IMR-90 (cell line): ENCODE results near the gene NT5DC1. TPM values are rescaled to one million over a fixed set of nuclear protein-coding genes. Genes with fewer than 3 reads are reported as not detected.

Source experiments
- ATAC-seq: fragments of 200-7000 bp; cut with Tn5 transposase; 2 replicates; pipeline ENCODE4 v1.9.1; 2020; ENCODE audit warnings: low read depth, mild to moderate bottlenecking, moderate library complexity
- BruUV-seq: library from RNA; stranded (reverse); fragments of 400-500 nt; replicated peaks from 2 replicates; lab custom pipeline; 2021; lab: Mats Ljungman, UMichigan
- CTCF ChIA-PET: fragments of 300-600 bp; formaldehyde crosslinking; extraction: SDS; loops from one replicate; lab custom pipeline; 2021; ENCODE audit warnings: antibody characterized with exemption; lab: Yijun Ruan, JAX
- POLR2A ChIA-PET: fragments of 300-600 bp; sonication (Branson Sonifier 250); formaldehyde crosslinking; loops from one replicate; lab custom pipeline; 2022; ENCODE audit warnings: antibody characterized with exemption; ENCODE audit not compliant: unreplicated experiment; lab: Charles Lee
- DNase-seq: peaks from one replicate; pipeline ENCODE4 v3.0.0; 2013
- H2AFZ ChIP-seq: replicated peaks from 2 replicates; pipeline ENCODE3; 2013; ENCODE audit warnings: low read length, mild to moderate bottlenecking; ENCODE audit not compliant: poor library complexity
- H2AK5ac ChIP-seq: 2 replicates; pipeline ENCODE4 v1.6.1; 2013; ENCODE audit warnings: low read depth, low read length, inconsistent platforms
- H2AK9ac ChIP-seq: replicated peaks from 2 replicates; pipeline ENCODE3; 2013; ENCODE audit warnings: mild to moderate bottlenecking, low read depth, low read length, moderate library complexity; ENCODE audit not compliant: poor library complexity
- H2BK120ac ChIP-seq: 2 replicates; pipeline ENCODE4 v1.6.1; 2013; ENCODE audit warnings: low read depth, low read length, inconsistent platforms
- H2BK15ac ChIP-seq: 3 replicates; pipeline ENCODE4 v1.6.1; 2013; ENCODE audit warnings: low read depth, low read length, inconsistent platforms
- H2BK20ac ChIP-seq: 2 replicates; pipeline ENCODE4 v1.6.1; 2013; ENCODE audit warnings: low read depth, mild to moderate bottlenecking, inconsistent platforms, low read length, moderate library complexity
- H2BK5ac ChIP-seq: 2 replicates; pipeline ENCODE4 v1.6.1; 2013; ENCODE audit warnings: mild to moderate bottlenecking, low read depth, low read length, inconsistent platforms; ENCODE audit not compliant: poor library complexity, severe bottlenecking
- H3K14ac ChIP-seq: replicated peaks from 2 replicates; pipeline ENCODE4 v1.6.1; 2013; ENCODE audit warnings: low read depth, low read length, inconsistent platforms
- H3K18ac ChIP-seq: 2 replicates; pipeline ENCODE4 v1.6.1; 2013; ENCODE audit warnings: low read depth, low read length, control low read depth
- H3K23ac ChIP-seq: 2 replicates; pipeline ENCODE4 v1.6.1; 2013; ENCODE audit warnings: low read depth, low read length, inconsistent platforms
- H3K27ac ChIP-seq: 2 replicates; pipeline ENCODE4 v1.5.1; 2013; ENCODE audit warnings: mild to moderate bottlenecking, control low read depth, low read length; ENCODE audit not compliant: insufficient read depth
- H3K27me3 ChIP-seq: 2 replicates; pipeline ENCODE4 v1.6.1; 2013; ENCODE audit warnings: low read length; ENCODE audit not compliant: control insufficient read depth, insufficient read depth
- H3K36me3 ChIP-seq: 2 replicates; pipeline ENCODE4 v1.6.1; 2013; ENCODE audit warnings: low read length, mixed read lengths; ENCODE audit not compliant: control insufficient read depth, insufficient read depth
- H3K4ac ChIP-seq: 2 replicates; pipeline ENCODE4 v1.6.1; 2013; ENCODE audit warnings: low read depth, low read length, inconsistent platforms
- H3K4me1 ChIP-seq: 2 replicates; pipeline ENCODE4 v1.6.1; 2013; ENCODE audit warnings: low read length, mixed read lengths; ENCODE audit not compliant: control insufficient read depth, insufficient read depth
- H3K4me2 ChIP-seq: 2 replicates; pipeline ENCODE4 v1.6.1; 2013; ENCODE audit warnings: low read depth, mild to moderate bottlenecking, control low read depth, low read length, moderate library complexity
- H3K4me3 ChIP-seq: 2 replicates; pipeline ENCODE4 v1.5.1; 2013; ENCODE audit warnings: low read depth, mild to moderate bottlenecking, control low read depth, low read length, moderate library complexity; ENCODE audit not compliant: insufficient read depth
- H3K56ac ChIP-seq: 2 replicates; pipeline ENCODE4 v1.6.1; 2013; ENCODE audit warnings: low read length, inconsistent platforms; ENCODE audit not compliant: insufficient read depth; ENCODE audit errors: extremely low read depth
- H3K79me1 ChIP-seq, 2 experiments: 2 replicates each; pipeline ENCODE4 v1.6.1; 2013; ENCODE audit warnings: low read length in 2 of 2, inconsistent platforms in 1 of 2, low read depth in 1 of 2
- H3K9ac ChIP-seq: 2 replicates; pipeline ENCODE4 v1.6.1; 2013; ENCODE audit warnings: low read depth, low read length, control low read depth
- H3K9me1 ChIP-seq: 2 replicates; pipeline ENCODE4 v1.6.1; 2013; ENCODE audit warnings: low read length, inconsistent platforms; ENCODE audit not compliant: insufficient read depth
- H3K9me3 ChIP-seq: 2 replicates; pipeline ENCODE4 v1.6.1; 2013; ENCODE audit warnings: low read length; ENCODE audit not compliant: control insufficient read depth, insufficient read depth
- H4K20me1 ChIP-seq: 2 replicates; pipeline ENCODE4 v1.6.1; 2013; ENCODE audit warnings: low read length, inconsistent platforms; ENCODE audit not compliant: insufficient read depth
- H4K5ac ChIP-seq: 2 replicates; pipeline ENCODE4 v1.6.1; 2013; ENCODE audit warnings: mild to moderate bottlenecking, low read depth, low read length, control low read depth
- H4K8ac ChIP-seq, 2 experiments: 2 replicates each; pipeline ENCODE4 v1.6.1; 2013; ENCODE audit warnings: low read depth in 2 of 2, low read length in 2 of 2, control low read depth in 1 of 2, inconsistent platforms in 1 of 2
- H4K91ac ChIP-seq: 2 replicates; pipeline ENCODE4 v1.6.1; 2013; ENCODE audit warnings: low read depth, low read length, inconsistent platforms; ENCODE audit not compliant: insufficient read depth
- BHLHE40 ChIP-seq: fragments of 150-350 bp; IDR thresholded peaks from 2 replicates; pipeline ENCODE4 v1.6.1; 2016; ENCODE audit warnings: mild to moderate bottlenecking, low read depth, low read length
- CEBPB ChIP-seq: IDR thresholded peaks from 2 replicates; pipeline ENCODE4 v1.6.1; 2012; ENCODE audit warnings: low read depth, low read length, improper control_type of control experiment
- WGBS, 2 experiments: methylation state at CpG; one replicate each; pipeline versions ENCODE4 v1.1.5 to v1.1.7; 2013; ENCODE audit warnings: missing lambda C conversion rate in 2 of 2; ENCODE audit not compliant: insufficient read length in 1 of 2; ENCODE audit errors: extremely low coverage in 2 of 2; 5-methylcytosine and 5-hydroxymethylcytosine counted together
- dilution Hi-C: fragments of 300-500 bp; cut with HindIII; formaldehyde crosslinking; loops from one replicate; pipeline ENCODE4 v1.14.3; 2018; ENCODE audit warnings: low sequenced_read_pairs; ENCODE audit not compliant: unreplicated experiment
- in situ Hi-C: fragments of 300-500 bp; cut with MboI; formaldehyde crosslinking; loops from 3 replicates; pipeline ENCODE4 v1.14.3; 2019; ENCODE audit warnings: low sequenced_read_pairs, inconsistent platforms, mixed read lengths
- intact Hi-C: fragments of 100-400 bp; cut with micrococcal nuclease; formaldehyde crosslinking; loops from 2 replicates; pipeline ENCODE4 v1.10.0; 2022
- polyA plus RNA-seq, 3 experiments: library from polyadenylated mRNA; depleted of rRNA; stranded (reverse); fragments of >200 nt; gene quantifications; 2 replicates each; pipeline ENCODE4 v1.2.3, GENCODE V29; 2012; ENCODE audit warnings: low replicate concordance in 1 of 3
- total RNA-seq: library from RNA; depleted of rRNA; stranded (reverse); fragments of >200 nt; gene quantifications from 2 replicates; pipeline ENCODE4 v1.2.3, GENCODE V29; 2012

NT5DC1 gene
- total and polyA plus RNA-seq, 2 of the 4 experiments (the other 2 are of a cell fraction), result 11.7 to 16.8 TPM

- no peak overlapping the region for H2BK5ac ChIP-seq
- H2BK120ac ChIP-seq, result no peak overlapping the region
- no peak overlapping the region for H3K4me3 ChIP-seq
- no peak overlapping the region for H4K5ac ChIP-seq
- H2BK15ac ChIP-seq, result no peak overlapping the region
- H3K27ac ChIP-seq, result no peak overlapping the region
- no peaks in the 10 kb centered on the region for H4K20me1 ChIP-seq
- intact Hi-C loops, result loop anchor here (1.0 to 5.0 kb wide), 4 partner anchors 85 to 274 kb away; partner anchors contain the start of gene DSE
- ChIA-PET POLR2A (interaction anchor here (0.5 to 0.6 kb wide), 2 partner anchors 85 to 118 kb away, joined by 3 to 5 read pairs; no protein-coding TSS in a partner anchor), CTCF (interaction anchor here (0.6 to 2.0 kb wide), 23 partner anchors 7 to 274 kb away, joined by 3 to 13 read pairs (median 6); partner anchors contain the start of genes CALHM5, DSE and TSPYL1)
- H3K9me3 ChIP-seq, result no peaks in the 10 kb centered on the region
- no peak overlapping the region for H2BK20ac ChIP-seq
- H3K9ac ChIP-seq, result no peak overlapping the region
- H3K56ac ChIP-seq, result no peak overlapping the region
- in situ Hi-C loops, result loop anchor here (25.0 kb wide), 1 partner anchor 150 kb away; no protein-coding TSS in a partner anchor
- no peak overlapping the region for H3K4me2 ChIP-seq
- dilution Hi-C loops, result no loop called here
- no peak overlapping the region for H2AK9ac ChIP-seq
- H2AFZ ChIP-seq, result no peak overlapping the region
- H3K36me3 ChIP-seq, result no peaks in the 10 kb centered on the region
- H3K18ac ChIP-seq, result no peak overlapping the region
- no peaks in the 10 kb centered on the region for H3K27me3 ChIP-seq
- WGBS, 2 experiments, result no CpG with 5 or more reads among the region's 1 CpG
- no peak overlapping the region for H3K14ac ChIP-seq
- BruUV-seq, result no TSS peak
- H3K4ac ChIP-seq, result no peak overlapping the region
- no peaks in the 10 kb centered on the region for H3K9me1 ChIP-seq
- H3K79me1 ChIP-seq, result peaks cover 0 to 3% of the 10 kb centered on the region in 2 experiments; a peak in 1 of 4 replicates
- H2AK5ac ChIP-seq, result no peak overlapping the region
- no peak overlapping the region for H3K23ac ChIP-seq
- H4K91ac ChIP-seq, result no peak overlapping the region
- H3K4me1 ChIP-seq, result no peaks in the 10 kb centered on the region; the same call in 1 of the 2 replicates
- no peak for TF ChIP-seq BHLHE40
- peak; percentile 53; the same call in 1 of the 2 replicates for TF ChIP-seq CEBPB
- ATAC-seq, result no peak
- peak; percentile 25 for DNase-seq
- no peak overlapping the region for H4K8ac ChIP-seq
These were observed 186.2 kb downstream of the NT5DC1 start for GRCh38 chr6:116286773-116287358.
